ENCODE data around the gene CHST9. TPM values are rescaled to one million over a fixed set of nuclear protein-coding genes. Genes with fewer than 3 reads are reported as not detected.

CHST9 gene
- total and polyA plus RNA-seq, 2 donors (not counting 3 experiments of a cell fraction or from before 2014, with no cell fraction given) = not detected

- TF ChIP-seq FOS (IDR thresholded peaks at IDR 0.05; ENCODE audit: borderline replicate concordance, insufficient read depth, low read length) (no peak), POLR2A (IDR thresholded peaks at IDR 0.05; ENCODE audit: low read depth, low read length) (no peak), EZH2 (IDR thresholded peaks at IDR 0.05; ENCODE audit: borderline replicate concordance, low read depth, low read length, severe bottlenecking) (no peak), MYC (IDR thresholded peaks at IDR 0.05; ENCODE audit: low read depth, low read length) (no peak)
- no peak for DNase-seq (ENCODE audit: low read depth, low spot score)
- Histone ChIP-seq H3K36me3 (ENCODE audit: control insufficient read depth in 2 of 2, extremely low read depth in 1 of 2, insufficient read depth in 2 of 2, low read length in 2 of 2) (no peaks in the 10 kb centered on the region), H3K79me2 (ENCODE audit: control insufficient read depth, insufficient read depth, low read length) (no peaks in the 10 kb centered on the region), H3K9me1 (replicated peaks; ENCODE audit: control insufficient read depth, extremely low read depth, insufficient read depth, low read length) (no peaks in the 10 kb centered on the region), H3K4me3 (replicated peaks in 1 of 3; ENCODE audit: insufficient read depth in 1 of 3, low read depth in 1 of 3, low read length in 3 of 3) (no peak overlapping the region), H3K9ac (replicated peaks; ENCODE audit: extremely low read depth, insufficient read depth, low read length) (no peak overlapping the region), H3K4me2 (ENCODE audit: insufficient read depth, low read length) (no peak overlapping the region), H2AFZ (ENCODE audit: low read depth, low read length) (no peak overlapping the region), H3K9me3 (replicated peaks; ENCODE audit: control insufficient read depth, insufficient read depth, low read length) (no peaks in the 10 kb centered on the region), H3K27ac (ENCODE audit: insufficient read depth, low read depth, low read length) (no peak overlapping the region), H3K4me1 (ENCODE audit: control insufficient read depth, extremely low read depth, insufficient read depth, low read length) (no peaks in the 10 kb centered on the region), H4K20me1 (replicated peaks; ENCODE audit: control insufficient read depth, extremely low read depth, insufficient read depth, low read length) (no peaks in the 10 kb centered on the region), H3K27me3 (ENCODE audit: control insufficient read depth in 2 of 2, insufficient read depth in 2 of 2, low read length in 2 of 2) (peaks cover 0 to 2% of the 10 kb centered on the region in 2 experiments)
- ChIA-PET CTCF (no interaction called here), POLR2A (no interaction called here)
- dilution Hi-C loops (cut with MboI; ENCODE audit: extremely low pct_ligation_motif_present, low sequenced_read_pairs) = no loop called here
- no TSS peak for BruUV-seq (replicated peaks)
- intact Hi-C loops (cut with micrococcal nuclease) = no loop called here
- no peak for FAIRE-seq
Observed at GRCh38 chr18:26862084-26862483, 323.0 kb downstream of the CHST9 start.

All from endothelial cell of umbilical vein (primary cell).